ENCODE measurements around the gene PMVK.

GRCh38 chr1:154959426-154959780 lies 22.9 kb upstream of the PMVK start:
- TF ChIP-seq EGR1 (IDR thresholded peaks at IDR 0.05) (no peak), MAX (IDR thresholded peaks at IDR 0.05) (no peak), TEAD4 (IDR thresholded peaks at IDR 0.05) (no peak), EP300 (IDR thresholded peaks at IDR 0.05; ENCODE audit: borderline replicate concordance) (no peak), CEBPB (IDR thresholded peaks at IDR 0.05) (no peak), FOXM1 (IDR thresholded peaks at IDR 0.05; ENCODE audit: borderline replicate concordance, low read depth) (no peak), NFIC (IDR thresholded peaks at IDR 0.05) (no peak), YY1 (IDR thresholded peaks at IDR 0.05; ENCODE audit: low read depth) (no peak), REST (IDR thresholded peaks at IDR 0.05; ENCODE audit: low read depth) (no peak), ZBTB7A (IDR thresholded peaks at IDR 0.05; ENCODE audit: low read depth) (no peak), TCF12 (IDR thresholded peaks at IDR 0.05; ENCODE audit: low read depth) (no peak), TAF1 (IDR thresholded peaks at IDR 0.05; ENCODE audit: low read depth) (no peak), RAD21 (IDR thresholded peaks at IDR 0.05; ENCODE audit: low read depth) (no peak)

Measured in Ishikawa (cell line).